Fibroblast of villous mesenchyme (primary cell): ENCODE data around the gene KSR2. TPM values are rescaled to one million over a fixed set of nuclear protein-coding genes. Genes with fewer than 3 reads are reported as not detected.

ENCODE experiments used
- DNase-seq: peaks from one replicate; pipeline ENCODE4 v3.0.0-alpha.2; 2010; ENCODE audit warnings: low read depth
- H3K4me3 ChIP-seq: 2 replicates; pipeline ENCODE4 v1.5.1; 2011; ENCODE audit warnings: low read depth, mild to moderate bottlenecking, low read length
- CTCF ChIP-seq: IDR thresholded peaks from 2 replicates; pipeline ENCODE4 v1.5.1; 2012; ENCODE audit warnings: low read depth, mild to moderate bottlenecking, low read length; ENCODE audit not compliant: insufficient read depth
- total RNA-seq: library from RNA; depleted of rRNA; stranded (reverse); fragments of >200 nt; gene quantifications from 2 replicates; pipeline ENCODE4 v1.2.3, GENCODE V29; 2012

KSR2 gene
- total RNA-seq, 1 donor: not detected

GRCh38 chr12:117518594-117519270, 450.1 kb downstream of the KSR2 start:
- TF ChIP-seq CTCF: no peak
- H3K4me3 ChIP-seq: no peak overlapping the region
- no peak for DNase-seq

DNA sequence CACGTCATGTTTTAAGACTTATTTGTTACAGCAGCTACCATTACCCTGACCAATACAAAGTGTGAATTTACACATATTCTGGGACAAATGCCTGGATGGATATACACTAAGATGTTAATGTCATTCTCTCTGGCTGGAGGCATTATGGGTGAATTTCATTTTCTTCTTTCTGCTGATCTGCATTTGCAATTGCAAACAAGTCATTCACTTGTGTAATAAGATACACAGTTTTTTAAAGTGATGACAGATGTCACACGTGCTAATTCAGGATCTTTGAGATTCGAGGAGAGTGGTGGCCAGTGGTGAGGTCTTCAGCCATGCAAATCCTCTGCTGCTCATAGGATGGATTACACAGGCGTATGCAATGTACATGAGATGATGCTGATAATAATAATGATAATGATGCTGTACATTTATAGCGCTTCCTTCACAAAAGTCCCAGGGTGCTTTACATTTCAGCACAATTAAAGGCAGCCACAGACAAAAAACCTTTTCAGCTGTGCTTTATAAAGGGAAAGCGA, 451.5 kb downstream of the KSR2 start:
- no peak overlapping the region for H3K4me3 ChIP-seq
- no peak for DNase-seq
- no peak for TF ChIP-seq CTCF

- TF ChIP-seq CTCF: no peak
- DNase-seq: no peak
- H3K4me3 ChIP-seq: no peak overlapping the region
Observed at GRCh38 chr12:117516034-117516433, 452.8 kb downstream of the KSR2 start.

GRCh38 chr12:117514016-117514415, 454.8 kb downstream of the KSR2 start:
- H3K4me3 ChIP-seq: no peak overlapping the region
- DNase-seq: no peak
- TF ChIP-seq CTCF: no peak

- DNase-seq: no peak
- H3K4me3 ChIP-seq: no peak overlapping the region
- TF ChIP-seq CTCF: no peak
Observed at GRCh38 chr12:117513353-117513752, 455.4 kb downstream of the KSR2 start.

- no peak for TF ChIP-seq CTCF
- no peak overlapping the region for H3K4me3 ChIP-seq
- DNase-seq: no peak
Observed at GRCh38 chr12:117508468-117508867, 460.3 kb downstream of the KSR2 start.

DNA sequence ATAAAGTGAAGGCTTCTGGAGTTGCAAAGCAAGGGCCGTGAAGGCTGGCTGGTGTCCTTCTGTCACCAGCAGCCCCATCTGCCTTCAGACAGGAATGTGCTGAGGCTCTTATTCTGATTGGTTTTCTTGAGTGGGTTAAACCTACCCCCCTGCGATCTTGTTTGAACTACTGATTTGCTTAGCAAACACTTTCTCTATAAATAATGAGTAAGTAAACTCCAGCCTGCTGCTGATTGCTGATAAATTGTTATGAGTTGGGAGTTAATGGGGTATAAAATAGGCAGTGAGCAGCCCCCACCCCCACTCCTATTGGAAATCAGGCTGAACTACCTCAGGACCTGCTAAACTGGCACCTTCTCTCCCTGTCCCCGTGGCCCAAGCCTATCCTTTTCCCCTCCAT, 461.2 kb downstream of the KSR2 start:
- no peak for DNase-seq
- no peak for TF ChIP-seq CTCF
- H3K4me3 ChIP-seq: no peak overlapping the region
